GM21529 (cell line): ENCODE data around the gene USP7.
A peak's percentile ranks its signal among the peaks of the same experiment; 100 is the strongest.
"Not testable (repeated sequence)": the region's sequence is repeated elsewhere in the genome, so short reads cannot be mapped to it uniquely, and the experiment has no call there.

ENCODE experiments used
- ATAC-seq: cut with Tn5 transposase; IDR thresholded peaks from one replicate; pipeline ENCODE4 v1.9.1; 2021; ENCODE audit not compliant: unreplicated experiment

USP7 gene

DNA sequence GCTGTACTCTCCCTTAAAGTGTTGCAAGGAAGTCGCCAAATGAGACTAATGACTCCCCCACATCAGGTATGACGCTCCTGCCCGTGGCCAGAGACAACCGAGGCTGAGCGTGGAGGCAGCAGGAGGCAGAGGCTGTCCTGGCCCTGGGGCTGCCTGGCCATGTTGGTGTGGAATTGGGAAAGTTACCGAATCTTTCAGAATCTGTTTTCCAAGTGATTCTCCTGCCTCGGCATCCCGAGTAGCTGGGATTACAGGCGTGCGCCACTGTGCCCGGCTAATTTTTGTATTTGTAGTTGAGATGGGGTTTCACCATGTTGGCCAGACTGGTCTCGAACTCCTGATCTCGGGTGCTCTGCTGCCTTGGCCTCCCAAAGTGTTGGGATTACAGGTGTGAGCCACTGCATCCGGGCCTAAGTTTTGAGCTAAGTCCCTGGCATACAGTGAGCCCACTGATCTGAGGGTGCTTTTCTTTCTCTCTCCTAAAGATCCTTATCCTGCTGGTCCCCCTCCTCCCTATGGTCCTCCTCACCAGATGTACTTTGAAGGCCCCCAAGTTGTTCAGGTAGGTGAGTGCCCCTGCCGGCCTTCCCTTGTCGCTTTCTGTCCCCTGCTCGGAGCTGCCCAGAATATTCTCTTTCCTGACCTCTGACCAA lies 80.9 kb downstream of the USP7 start:
- no peak for ATAC-seq

GRCh38 chr16:8882041-8882617 lies 81.6 kb downstream of the USP7 start, which contains the start of gene LITAFD:
Gene LITAFD (plus strand): TSS chr16:8882351. CDS start chr16:8884356, 2,005 bp downstream.
- no peak for ATAC-seq

- ATAC-seq, result no peak
Observed at GRCh38 chr16:8880839-8881510, 82.7 kb downstream of the USP7 start.

DNA sequence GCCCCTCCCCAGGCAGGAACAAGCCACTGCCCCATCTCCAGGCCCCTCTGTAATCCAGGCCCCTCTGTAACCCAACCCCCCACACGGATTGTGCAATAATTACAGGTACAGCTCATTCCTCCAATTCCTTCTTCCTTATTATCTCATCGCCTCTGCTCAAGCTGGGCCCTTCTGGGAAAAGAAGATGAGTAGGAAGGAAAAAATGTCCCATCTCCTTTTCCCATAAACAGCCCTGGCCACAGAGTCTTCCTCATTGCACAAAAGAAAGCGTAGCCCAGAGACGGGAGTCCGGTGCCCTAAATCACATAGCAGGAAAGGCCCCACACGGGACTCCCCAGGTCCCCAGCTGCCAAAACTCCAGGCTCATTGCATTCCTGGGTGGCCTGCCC lies 85.2 kb downstream of the USP7 start:
- ATAC-seq, result no peak

- ATAC-seq, result no peak
Observed at GRCh38 chr16:8877894-8878522, 85.7 kb downstream of the USP7 start.

DNA sequence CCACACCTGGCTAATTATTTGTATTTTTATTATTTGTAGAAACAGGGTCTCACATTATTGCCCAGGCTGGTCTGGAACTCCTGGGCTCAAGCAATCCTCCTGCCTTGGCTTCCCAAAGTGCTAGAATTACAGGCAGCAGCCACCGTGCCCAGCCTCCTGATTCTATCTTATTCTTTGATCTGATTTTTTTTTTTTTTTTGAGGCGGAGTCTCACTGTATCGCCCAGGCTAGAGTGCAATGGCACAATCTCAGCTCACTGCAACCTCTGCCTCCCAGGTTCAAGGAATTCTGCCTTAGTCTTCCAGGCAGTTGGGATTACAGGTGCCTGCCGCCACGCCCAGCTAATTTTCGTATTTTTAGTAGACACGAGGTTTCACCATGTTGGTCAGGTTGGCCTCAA lies 88.4 kb downstream of the USP7 start:
- not testable (repeated sequence) for ATAC-seq

GRCh38 chr16:8874388-8874787 lies 89.3 kb downstream of the USP7 start:
- ATAC-seq, result no peak

- ATAC-seq, result not testable (repeated sequence)
Observed at GRCh38 chr16:8873866-8874195, 89.9 kb downstream of the USP7 start.

DNA sequence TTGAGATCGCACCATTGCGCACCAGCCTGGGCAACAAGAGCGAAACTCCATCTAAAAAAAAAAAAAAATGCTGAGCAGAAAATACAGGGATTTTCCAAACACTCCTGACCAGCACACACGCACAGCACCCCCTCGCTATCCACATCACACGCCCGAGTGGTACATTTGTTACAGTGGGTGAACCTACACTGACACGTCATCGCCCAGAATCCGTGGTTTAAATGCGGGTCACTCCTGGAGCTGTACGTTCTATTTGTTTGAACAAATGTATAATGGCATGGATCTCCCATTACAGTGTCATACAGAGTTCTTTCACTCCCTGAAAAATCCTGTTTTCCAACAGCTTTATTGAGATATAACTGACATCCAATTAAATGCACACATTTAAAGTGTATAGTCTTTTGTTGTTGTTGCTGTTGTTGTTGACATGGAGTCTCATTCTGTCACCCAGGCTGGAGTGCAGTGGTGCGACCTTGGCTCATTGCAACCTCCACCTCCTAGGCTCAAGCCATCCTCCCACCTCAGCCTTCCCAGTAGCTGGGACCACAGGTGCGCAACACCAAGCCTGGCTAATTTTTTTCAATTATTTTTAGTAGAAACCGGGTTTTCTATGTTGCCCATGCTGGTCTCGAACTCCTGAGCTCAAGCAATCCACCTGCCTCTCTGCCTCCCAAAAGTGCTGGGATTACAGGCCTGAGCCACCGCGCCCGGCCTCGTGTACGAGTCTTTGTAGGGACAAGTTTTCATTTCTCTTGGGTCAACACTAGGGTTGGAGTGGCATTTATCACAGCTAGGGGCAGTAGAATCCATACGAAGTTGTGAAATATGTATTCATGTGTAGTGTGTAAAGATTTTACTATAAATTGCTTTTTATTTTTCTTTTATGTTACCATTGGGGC lies 90.5 kb downstream of the USP7 start:
- no peak for ATAC-seq

DNA sequence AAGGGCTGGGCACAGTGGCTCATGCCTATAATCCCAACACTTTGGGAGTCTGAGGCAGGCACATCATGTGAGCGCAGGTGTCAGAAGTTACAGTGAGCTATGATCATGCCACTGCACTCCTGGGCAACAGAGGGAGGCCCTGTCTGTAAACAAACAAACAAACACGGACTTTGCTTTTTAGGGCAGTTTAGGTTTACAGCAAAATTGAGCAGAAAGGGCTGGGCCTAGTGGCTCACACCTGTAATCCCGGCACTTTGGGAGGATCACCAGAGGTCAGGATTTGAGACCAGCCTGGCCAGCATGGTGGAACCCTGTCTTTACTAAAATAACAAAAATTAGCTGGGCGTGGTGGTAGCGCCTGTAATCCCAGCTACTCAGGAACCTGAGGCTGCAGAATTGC lies 91.6 kb downstream of the USP7 start:
- no peak for ATAC-seq

- ATAC-seq, result not testable (repeated sequence)
Observed at GRCh38 chr16:8869988-8870241, 93.8 kb downstream of the USP7 start.

- ATAC-seq, result no peak
Observed at GRCh38 chr16:8869212-8869987, 94.3 kb downstream of the USP7 start.

DNA sequence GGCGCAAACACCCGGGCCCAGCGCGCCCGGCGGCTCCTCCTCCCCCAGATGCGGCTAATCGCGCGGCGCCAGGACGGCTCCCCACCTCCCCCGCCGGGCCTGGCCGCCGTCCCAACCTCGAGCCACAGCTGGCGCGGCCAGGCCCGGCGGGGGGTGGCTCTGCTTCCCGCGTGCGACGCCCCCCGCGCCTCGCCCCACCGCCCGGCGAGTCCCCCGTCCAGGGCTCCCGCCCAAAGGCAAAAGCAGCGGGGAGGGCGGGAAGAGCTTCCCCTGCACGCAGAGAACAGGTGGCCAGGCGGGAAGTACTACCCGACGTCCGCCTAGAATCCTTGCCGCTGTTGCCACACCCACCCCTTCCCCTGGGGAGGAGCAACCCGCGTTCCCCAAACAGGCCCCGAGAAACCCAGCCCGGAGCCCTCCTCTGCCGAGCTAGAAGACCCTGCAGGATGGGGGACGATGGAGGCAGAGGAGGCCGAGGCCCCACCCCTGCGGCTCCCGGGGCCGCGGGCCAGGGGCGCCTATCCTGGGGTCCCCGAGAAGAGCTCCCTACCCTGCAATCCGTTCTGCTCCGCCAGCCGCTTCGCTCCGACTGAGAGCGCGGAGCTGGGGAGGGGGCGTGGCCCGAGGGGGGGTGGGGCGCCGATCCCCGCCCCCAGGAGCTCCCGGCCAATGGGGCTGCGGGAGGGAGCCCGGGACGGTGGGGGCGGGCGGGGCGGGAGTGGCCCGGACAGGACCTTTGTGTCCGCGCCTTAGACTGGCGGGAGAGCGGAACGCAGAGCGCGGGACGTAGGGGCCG lies 95.1 kb downstream of the USP7 start, which contains the start of gene CARHSP1:
CARHSP1 (minus strand) TSS at position 591 of the 796 bp plus-strand sequence. CDS start 9,678 bp downstream, outside the sequence.
- peak; percentile 66 for ATAC-seq

- peak; percentile 7 for ATAC-seq
Observed at GRCh38 chr16:8867932-8868415, 95.7 kb downstream of the USP7 start.

- no peak for ATAC-seq
Observed at GRCh38 chr16:8867216-8867931, 96.3 kb downstream of the USP7 start.

DNA sequence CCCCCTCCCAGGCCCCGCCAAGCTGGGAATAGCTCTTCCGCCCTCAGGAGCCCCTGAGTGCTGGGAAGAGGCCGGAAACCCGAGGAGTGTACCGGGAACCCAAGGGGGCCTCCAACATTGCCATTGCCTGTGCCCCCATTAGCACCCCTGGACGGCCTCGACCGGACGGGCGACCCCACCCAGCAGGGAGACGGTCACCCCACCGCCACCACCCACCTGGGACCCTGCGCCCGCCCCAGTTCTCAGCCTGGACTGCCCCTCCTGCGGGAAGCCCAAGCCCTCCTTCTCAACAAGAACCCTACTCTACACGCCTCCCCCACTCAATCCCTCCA lies 96.9 kb downstream of the USP7 start:
- ATAC-seq, result no peak

DNA sequence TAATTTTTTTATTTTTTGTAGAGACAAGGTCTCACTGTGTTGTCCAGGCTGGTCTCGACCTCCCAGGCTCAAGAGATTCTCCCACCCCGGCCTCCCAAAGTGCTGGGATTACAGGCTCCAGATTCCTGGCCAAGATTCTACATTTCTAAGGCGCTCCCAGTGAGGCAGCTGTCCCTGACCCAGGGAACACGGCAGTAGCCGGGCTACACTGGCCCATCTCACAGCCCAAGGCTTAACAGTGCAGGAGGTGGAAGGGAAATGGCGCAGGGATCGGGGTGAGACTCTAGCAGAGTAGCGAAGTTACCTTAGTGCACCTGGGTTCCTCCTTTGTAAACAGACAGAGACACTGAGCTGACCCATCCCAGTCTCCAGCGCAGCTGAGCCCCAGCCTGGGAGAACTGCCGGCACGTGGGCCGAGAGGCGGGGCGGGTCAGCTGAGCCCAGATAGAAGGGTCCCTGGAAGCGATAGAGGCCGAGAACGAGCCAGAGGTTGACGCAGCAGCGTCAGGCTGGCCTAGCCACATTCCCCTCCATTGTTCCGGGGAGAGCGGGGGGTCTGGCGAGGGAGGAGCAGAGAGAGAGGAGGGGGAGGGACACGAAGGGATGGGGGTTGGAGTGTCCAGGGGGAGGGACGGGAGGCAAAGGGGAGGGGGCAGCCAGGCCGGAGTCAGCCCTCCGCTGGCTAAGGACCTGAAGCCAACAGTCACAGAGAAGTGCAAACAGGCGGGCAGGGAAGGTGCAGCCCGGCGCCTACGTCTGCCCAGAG lies 97.4 kb downstream of the USP7 start:
- ATAC-seq, result no peak
